Neural cell (in vitro differentiated cells): ENCODE results near the gene LRRC9.

Experiments used
- CTCF ChIP-seq: fragments of 450-650 bp; IDR thresholded peaks from 2 replicates; pipeline ENCODE4 v1.5.1; 2014; ENCODE audit warnings: antibody characterized with exemption, mild to moderate bottlenecking, moderate library complexity; ENCODE audit not compliant: poor library complexity, severe bottlenecking
- EP300 ChIP-seq: fragments of 450-650 bp; conservative IDR thresholded peaks from 2 replicates; pipeline ENCODE4 v1.6.1; 2014; ENCODE audit warnings: antibody characterized with exemption, mild to moderate bottlenecking, moderate library complexity; ENCODE audit not compliant: poor library complexity, severe bottlenecking
- EZH2 ChIP-seq: fragments of 200-600, 300-800 bp; shearing (Covaris generic), sonication (generic); IDR thresholded peaks from 2 replicates; pipeline ENCODE4 v1.6.1; 2014; ENCODE audit warnings: antibody characterized with exemption, low read length, borderline replicate concordance, mild to moderate bottlenecking; ENCODE audit not compliant: insufficient read depth, poor library complexity, severe bottlenecking
- MXI1 ChIP-seq: fragments of 450-650 bp; conservative IDR thresholded peaks from 2 replicates; pipeline ENCODE4 v1.6.1; 2014; ENCODE audit warnings: antibody characterized with exemption, mild to moderate bottlenecking; ENCODE audit not compliant: poor library complexity, severe bottlenecking
- SMC3 ChIP-seq: fragments of 450-650 bp; conservative IDR thresholded peaks from 2 replicates; pipeline ENCODE4 v1.6.1; 2014; ENCODE audit warnings: antibody characterized with exemption, mild to moderate bottlenecking, moderate library complexity; ENCODE audit not compliant: poor library complexity

GRCh38 chr14:60102389-60102788, 182.4 kb downstream of the LRRC9 start:
- TF ChIP-seq CTCF (no peak), EZH2 (no peak), MXI1 (no peak), EP300 (no peak), SMC3 (no peak)
